Ishikawa (cell line): Measurements from ENCODE around the gene CNTNAP4.

ENCODE experiments used
- CREB1 ChIP-seq: IDR thresholded peaks from 2 replicates; pipeline ENCODE4 v1.6.1; 2012; ENCODE audit warnings: low read depth
- EP300 ChIP-seq: IDR thresholded peaks from 2 replicates; pipeline ENCODE4 v1.6.1; 2012; ENCODE audit warnings: borderline replicate concordance
- RAD21 ChIP-seq: IDR thresholded peaks from 2 replicates; pipeline ENCODE4 v1.6.1; 2012; ENCODE audit warnings: low read depth
- REST ChIP-seq: IDR thresholded peaks from 2 replicates; pipeline ENCODE4 v1.6.1; 2012; ENCODE audit warnings: low read depth, mild to moderate bottlenecking
- ZBTB7A ChIP-seq: IDR thresholded peaks from 2 replicates; pipeline ENCODE4 v1.6.1; 2012; ENCODE audit warnings: low read depth

GRCh38 chr16:76343769-76344168 is 66.6 kb downstream of the CNTNAP4 start:
- TF ChIP-seq EP300 = no peak
- TF ChIP-seq REST = no peak
- TF ChIP-seq RAD21 = no peak
- no peak for TF ChIP-seq CREB1
- no peak for TF ChIP-seq ZBTB7A
